OCI-LY3 (cell line): ENCODE results near the gene CSTA.

ENCODE experiments used
- EZH2phosphoT487 ChIP-seq: fragments of 200-600 bp; shearing (Covaris generic); IDR thresholded peaks from 2 replicates; pipeline ENCODE4 v1.6.1; 2018; ENCODE audit warnings: antibody characterized with exemption, mixed run types, low read depth
- TF ChIP-seq, protein P1 (sequence below): fragments of 200-600, 300-600 bp; sonication (generic); IDR thresholded peaks from 2 replicates; pipeline ENCODE4 v1.5.1; 2014; ENCODE audit warnings: antibody characterized with exemption, low read length, low read depth

- TF ChIP-seq, protein P1, sequence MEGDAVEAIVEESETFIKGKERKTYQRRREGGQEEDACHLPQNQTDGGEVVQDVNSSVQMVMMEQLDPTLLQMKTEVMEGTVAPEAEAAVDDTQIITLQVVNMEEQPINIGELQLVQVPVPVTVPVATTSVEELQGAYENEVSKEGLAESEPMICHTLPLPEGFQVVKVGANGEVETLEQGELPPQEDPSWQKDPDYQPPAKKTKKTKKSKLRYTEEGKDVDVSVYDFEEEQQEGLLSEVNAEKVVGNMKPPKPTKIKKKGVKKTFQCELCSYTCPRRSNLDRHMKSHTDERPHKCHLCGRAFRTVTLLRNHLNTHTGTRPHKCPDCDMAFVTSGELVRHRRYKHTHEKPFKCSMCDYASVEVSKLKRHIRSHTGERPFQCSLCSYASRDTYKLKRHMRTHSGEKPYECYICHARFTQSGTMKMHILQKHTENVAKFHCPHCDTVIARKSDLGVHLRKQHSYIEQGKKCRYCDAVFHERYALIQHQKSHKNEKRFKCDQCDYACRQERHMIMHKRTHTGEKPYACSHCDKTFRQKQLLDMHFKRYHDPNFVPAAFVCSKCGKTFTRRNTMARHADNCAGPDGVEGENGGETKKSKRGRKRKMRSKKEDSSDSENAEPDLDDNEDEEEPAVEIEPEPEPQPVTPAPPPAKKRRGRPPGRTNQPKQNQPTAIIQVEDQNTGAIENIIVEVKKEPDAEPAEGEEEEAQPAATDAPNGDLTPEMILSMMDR: no peak
- TF ChIP-seq EZH2phosphoT487: no peak
These were observed 28.9 kb downstream of the CSTA start for GRCh38 chr3:122353893-122354401.
